ENCODE data around the gene MYH11. TPM values are rescaled to one million over a fixed set of nuclear protein-coding genes. Genes with fewer than 3 reads are reported as not detected.

Gene MYH11
- total and polyA plus RNA-seq, 10 of the 15 experiments (the other 5 are each of a cell fraction or from before 2014, with no cell fraction given): 0.01 to 1.9 (median 0.13) TPM; not detected in 1

DNA sequence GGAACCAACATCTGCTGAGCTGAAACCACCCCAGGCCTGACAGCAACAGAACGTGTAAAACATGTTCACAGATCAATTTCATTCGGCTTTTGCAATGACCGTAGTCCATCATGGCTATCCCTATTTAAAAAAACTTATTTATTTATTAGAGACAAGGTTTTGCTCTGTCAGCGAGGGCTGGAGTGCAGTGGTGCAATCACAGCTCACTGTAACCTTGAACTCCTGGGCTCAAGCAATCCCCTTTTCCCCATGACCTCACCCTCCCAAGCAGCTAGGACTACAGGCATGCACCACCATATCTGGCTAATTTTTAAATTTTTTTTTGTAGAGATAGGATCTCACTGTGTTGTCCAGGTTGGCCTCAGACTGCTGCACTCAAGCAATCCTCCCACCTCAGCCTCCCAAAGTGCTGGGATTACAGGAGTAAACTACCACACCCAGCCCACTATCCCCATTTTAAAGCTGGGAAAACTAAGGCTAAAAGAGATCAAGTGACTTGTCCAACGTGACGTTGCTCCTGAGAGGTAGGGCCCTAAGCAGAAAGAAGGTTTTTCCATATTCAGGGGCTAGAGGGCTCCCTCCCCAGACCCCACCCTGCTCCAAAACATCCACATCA lies 77.7 kb downstream of the MYH11 start:
- Histone ChIP-seq H3K36me3 (ENCODE audit: control insufficient read depth in 2 of 2, insufficient read depth in 2 of 2, low read length in 1 of 2) (no peaks in the 10 kb centered on the region), H2AFZ (ENCODE audit: control insufficient read depth, low read depth, low read length) (no peak overlapping the region), H3K4me3 (no peak overlapping the region), H3K4me2 (ENCODE audit: control insufficient read depth, insufficient read depth) (no peak overlapping the region), H3K9ac (ENCODE audit: control insufficient read depth, insufficient read depth, low read length) (no peak overlapping the region), H4K20me1 (ENCODE audit: control insufficient read depth, insufficient read depth) (no peaks in the 10 kb centered on the region), H3K9me3 (replicated peaks; ENCODE audit: control insufficient read depth, insufficient read depth, low read length) (no peaks in the 10 kb centered on the region), H3K27me3 (replicated peaks in 1 of 2; ENCODE audit: control insufficient read depth in 2 of 2, insufficient read depth in 2 of 2, low read length in 1 of 2) (no peaks in the 10 kb centered on the region; a peak in 1 of 4 replicates), H3K79me2 (ENCODE audit: control insufficient read depth, insufficient read depth, low read length) (no peaks in the 10 kb centered on the region), H3K27ac (ENCODE audit: control insufficient read depth, insufficient read depth) (no peak overlapping the region), H3K4me1 (ENCODE audit: control insufficient read depth, insufficient read depth, low read length) (no peaks in the 10 kb centered on the region)
- no peak for FAIRE-seq
- SMC1A ChIA-PET (ENCODE audit: uncharacterized antibody, unreplicated experiment): no interaction called here
- RAD21 ChIA-PET (ENCODE audit: unreplicated experiment): no interaction called here
- 46% methylated on average over 6 of the region's 6 CpGs for WGBS (ENCODE audit: insufficient coverage, insufficient replicate concordance, low lambda C conversion rate, missing lambda C conversion rate)
- CTCF ChIA-PET: interaction anchor here (2.3 kb wide), 1 partner anchor 408 kb away, joined by 9 read pairs; no protein-coding TSS in a partner anchor
- intact Hi-C loops (cut with micrococcal nuclease; ENCODE audit: unreplicated experiment) (no loop called here), in situ Hi-C loops (cut with MboI) (loop anchor here (5.0 kb wide), 1 partner anchor 408 kb away; no protein-coding TSS in a partner anchor)
- no peak for TF ChIP-seq ASH2L (IDR thresholded peaks at IDR 0.05; ENCODE audit: borderline replicate concordance, low read depth)
- TF ChIP-seq, protein P1, sequence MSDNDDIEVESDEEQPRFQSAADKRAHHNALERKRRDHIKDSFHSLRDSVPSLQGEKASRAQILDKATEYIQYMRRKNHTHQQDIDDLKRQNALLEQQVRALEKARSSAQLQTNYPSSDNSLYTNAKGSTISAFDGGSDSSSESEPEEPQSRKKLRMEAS (IDR thresholded peaks at IDR 0.05; ENCODE audit: low read depth, low read length): no peak
- TF ChIP-seq, protein P2, sequence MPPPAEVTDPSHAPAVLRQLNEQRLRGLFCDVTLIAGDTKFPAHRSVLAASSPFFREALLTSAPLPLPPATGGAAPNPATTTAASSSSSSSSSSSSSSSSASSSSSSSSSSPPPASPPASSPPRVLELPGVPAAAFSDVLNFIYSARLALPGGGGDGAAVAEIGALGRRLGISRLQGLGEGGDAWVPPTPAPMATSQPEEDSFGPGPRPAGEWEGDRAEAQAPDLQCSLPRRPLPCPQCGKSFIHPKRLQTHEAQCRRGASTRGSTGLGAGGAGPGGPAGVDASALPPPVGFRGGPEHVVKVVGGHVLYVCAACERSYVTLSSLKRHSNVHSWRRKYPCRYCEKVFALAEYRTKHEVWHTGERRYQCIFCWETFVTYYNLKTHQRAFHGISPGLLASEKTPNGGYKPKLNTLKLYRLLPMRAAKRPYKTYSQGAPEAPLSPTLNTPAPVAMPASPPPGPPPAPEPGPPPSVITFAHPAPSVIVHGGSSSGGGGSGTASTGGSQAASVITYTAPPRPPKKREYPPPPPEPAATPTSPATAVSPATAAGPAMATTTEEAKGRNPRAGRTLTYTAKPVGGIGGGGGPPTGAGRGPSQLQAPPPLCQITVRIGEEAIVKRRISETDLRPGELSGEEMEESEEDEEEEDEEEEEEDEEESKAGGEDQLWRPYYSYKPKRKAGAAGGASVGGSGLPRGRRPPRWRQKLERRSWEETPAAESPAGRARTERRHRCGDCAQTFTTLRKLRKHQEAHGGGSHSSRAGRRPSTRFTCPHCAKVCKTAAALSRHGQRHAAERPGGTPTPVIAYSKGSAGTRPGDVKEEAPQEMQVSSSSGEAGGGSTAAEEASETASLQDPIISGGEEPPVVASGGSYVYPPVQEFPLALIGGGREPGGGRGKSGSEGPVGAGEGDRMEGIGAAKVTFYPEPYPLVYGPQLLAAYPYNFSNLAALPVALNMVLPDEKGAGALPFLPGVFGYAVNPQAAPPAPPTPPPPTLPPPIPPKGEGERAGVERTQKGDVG (CRISPR knock-in tag; IDR thresholded peaks at IDR 0.05): no peak
- TF ChIP-seq EZH2 (IDR thresholded peaks at IDR 0.05; ENCODE audit: borderline replicate concordance, control insufficient read depth, low read depth, low read length): no peak
- no peak for TF ChIP-seq HDAC2 (IDR thresholded peaks at IDR 0.05)
- no peak for TF ChIP-seq TCF3 (IDR thresholded peaks at IDR 0.05; ENCODE audit: borderline replicate concordance, insufficient read depth, low read depth, low read length)
- no peak for TF ChIP-seq RAD51 (IDR thresholded peaks at IDR 0.05)
- no peak for TF ChIP-seq JUNB (IDR thresholded peaks at IDR 0.05)
- TF ChIP-seq TCF7 (IDR thresholded peaks at IDR 0.05; ENCODE audit: borderline replicate concordance): no peak
- BruUV-seq (replicated peaks): no TSS peak
- no peak for DNase-seq (ENCODE audit: low read depth, low spot score)
- no peak for ATAC-seq
- POLR2A ChIA-PET: no interaction called here
